Measurements from ENCODE around the gene PHACTR4. TPM values are rescaled to one million over a fixed set of nuclear protein-coding genes. Genes with fewer than 3 reads are reported as not detected.

The PHACTR4 gene
- total and polyA plus RNA-seq, 9 of the 15 experiments (the other 6 are each of a cell fraction or from before 2014, with no cell fraction given): 6.4 to 43.6 (median 14.2) TPM

- TF ChIP-seq TFAP4 (CRISPR knock-in tag; IDR thresholded peaks at IDR 0.05; ENCODE audit: borderline replicate concordance): no peak; the same call in 1 of the 2 replicates
- peak; percentile 82; the same call in 1 of the 2 replicates for TF ChIP-seq HOXB6 (CRISPR knock-in tag; IDR thresholded peaks at IDR 0.05; ENCODE audit: borderline replicate concordance)
- no peak for TF ChIP-seq ZNF408 (CRISPR knock-in tag; IDR thresholded peaks at IDR 0.05; ENCODE audit: low read depth)
- no peak for TF ChIP-seq SMARCA5 (IDR thresholded peaks at IDR 0.05)
- TF ChIP-seq KHSRP (IDR thresholded peaks at IDR 0.05): peak; percentile 8; the same call in 1 of the 2 replicates
- TF ChIP-seq JUNB (CRISPR knock-in tag; conservative IDR thresholded peaks at IDR 0.05): no peak
- no peak for TF ChIP-seq ZZZ3 (IDR thresholded peaks at IDR 0.05)
- TF ChIP-seq E2F5 (CRISPR knock-in tag; IDR thresholded peaks at IDR 0.05): no peak
- TF ChIP-seq PRMT5 (CRISPR knock-in tag; IDR thresholded peaks at IDR 0.05): no peak
- no peak for TF ChIP-seq ZBTB1 (CRISPR knock-in tag; IDR thresholded peaks at IDR 0.05; ENCODE audit: borderline replicate concordance, low read depth)
- no peak for TF ChIP-seq NKRF (IDR thresholded peaks at IDR 0.05; ENCODE audit: borderline replicate concordance)
- no peak for TF ChIP-seq PPARD (CRISPR knock-in tag; IDR thresholded peaks at IDR 0.05)
- TF ChIP-seq REST (IDR thresholded peaks at IDR 0.05; ENCODE audit: borderline replicate concordance): no peak
- no peak for TF ChIP-seq REST (CRISPR knock-in tag; IDR thresholded peaks at IDR 0.05; ENCODE audit: low read depth)
- peak; percentile 4 for TF ChIP-seq TAF1 (IDR thresholded peaks at IDR 0.05; ENCODE audit: control insufficient read depth, extremely low read depth, insufficient read depth, low read length, severe bottlenecking)
- TF ChIP-seq MEF2D (tag; conservative IDR thresholded peaks at IDR 0.05; ENCODE audit: low read depth): no peak
- TF ChIP-seq ZNF589 (CRISPR knock-in tag; IDR thresholded peaks at IDR 0.05; ENCODE audit: low read depth): no peak
- no peak for TF ChIP-seq ZNF24 (IDR thresholded peaks at IDR 0.05)
These were observed 141.5 kb downstream of the PHACTR4 start (continued) for GRCh38 chr1:28510970-28511440.

Measured in K562 (cell line).